Trophoblast cell (in vitro differentiated cells and primary cell): ENCODE data around the gene ATG16L1.

Source experiments
- DNase-seq, 2 donors: peaks; one replicate each; pipeline ENCODE4 v3.0.0-alpha.2; 2016
- H2AFZ ChIP-seq: 2 replicates; pipeline ENCODE4 v1.6.1; 2013; ENCODE audit warnings: low read length, moderate library complexity, mild to moderate bottlenecking; ENCODE audit not compliant: insufficient read depth, poor library complexity
- H2AK5ac ChIP-seq: 2 replicates; pipeline ENCODE4 v1.6.1; 2013; ENCODE audit warnings: mild to moderate bottlenecking, low read length
- H2BK120ac ChIP-seq: 2 replicates; pipeline ENCODE4 v1.6.1; 2013; ENCODE audit warnings: low read length, mild to moderate bottlenecking, moderate library complexity; ENCODE audit not compliant: insufficient read depth, poor library complexity
- H2BK12ac ChIP-seq: 2 replicates; pipeline ENCODE4 v1.6.1; 2013; ENCODE audit warnings: mild to moderate bottlenecking, low read length, moderate library complexity
- H2BK5ac ChIP-seq: 2 replicates; pipeline ENCODE4 v1.6.1; 2013; ENCODE audit warnings: low read length, low read depth, moderate library complexity, mild to moderate bottlenecking; ENCODE audit not compliant: poor library complexity
- H3K14ac ChIP-seq: 2 replicates; pipeline ENCODE4 v1.6.1; 2013; ENCODE audit warnings: mild to moderate bottlenecking, low read length
- H3K18ac ChIP-seq: 2 replicates; pipeline ENCODE4 v1.6.1; 2013; ENCODE audit warnings: mild to moderate bottlenecking, low read length
- H3K23ac ChIP-seq: 2 replicates; pipeline ENCODE4 v1.6.1; 2013; ENCODE audit warnings: low read length
- H3K27ac ChIP-seq: 2 replicates; pipeline ENCODE4 v1.5.1; 2013; ENCODE audit warnings: low read depth, mild to moderate bottlenecking, inconsistent platforms, low read length, moderate library complexity
- H3K27me3 ChIP-seq: 2 replicates; pipeline ENCODE4 v1.6.1; 2013; ENCODE audit warnings: inconsistent platforms, mild to moderate bottlenecking, low read length, moderate library complexity; ENCODE audit not compliant: insufficient read depth
- H3K36me3 ChIP-seq, 2 experiments: 1 replicate in 1 of 2; 2 replicates in 1 of 2; pipeline ENCODE4 v1.6.1; 2013; ENCODE audit warnings: low read length in 2 of 2, mild to moderate bottlenecking in 2 of 2, moderate library complexity in 1 of 2; ENCODE audit not compliant: insufficient read depth in 2 of 2, control insufficient read depth in 1 of 2
- H3K4ac ChIP-seq: 2 replicates; pipeline ENCODE4 v1.6.1; 2013; ENCODE audit warnings: low read depth, mild to moderate bottlenecking, low read length, moderate library complexity
- H3K4me1 ChIP-seq, 2 experiments: 1 replicate in 1 of 2; 2 replicates in 1 of 2; pipeline ENCODE4 v1.6.1; 2013; ENCODE audit warnings: low read length in 2 of 2, mild to moderate bottlenecking in 2 of 2, moderate library complexity in 1 of 2; ENCODE audit not compliant: insufficient read depth in 2 of 2, control insufficient read depth in 1 of 2
- H3K4me2 ChIP-seq: 2 replicates; pipeline ENCODE4 v1.6.1; 2013; ENCODE audit warnings: inconsistent platforms, mild to moderate bottlenecking, low read length, moderate library complexity
- H3K4me3 ChIP-seq: 2 replicates; pipeline ENCODE4 v1.5.1; 2013; ENCODE audit warnings: mild to moderate bottlenecking, low read depth, low read length, inconsistent platforms
- H3K79me1 ChIP-seq: one replicate; pipeline ENCODE4 v1.6.1; 2013; ENCODE audit warnings: low read length
- H3K79me2 ChIP-seq: 2 replicates; pipeline ENCODE4 v1.6.1; 2013; ENCODE audit warnings: low read length, mild to moderate bottlenecking; ENCODE audit not compliant: control insufficient read depth, insufficient read depth, poor library complexity
- H3K9ac ChIP-seq: 2 replicates; pipeline ENCODE4 v1.6.1; 2013; ENCODE audit warnings: mild to moderate bottlenecking, low read length
- H3K9me3 ChIP-seq: 2 replicates; pipeline ENCODE4 v1.6.1; 2013; ENCODE audit warnings: low read depth, mild to moderate bottlenecking, control low read depth, inconsistent platforms, low read length; ENCODE audit not compliant: insufficient read depth
- H4K12ac ChIP-seq: 2 replicates; pipeline ENCODE4 v1.6.1; 2013; ENCODE audit warnings: low read depth, mild to moderate bottlenecking, low read length, moderate library complexity
- H4K8ac ChIP-seq: 2 replicates; pipeline ENCODE4 v1.6.1; 2013; ENCODE audit warnings: low read depth, mild to moderate bottlenecking, low read length, moderate library complexity
- H4K91ac ChIP-seq: one replicate; pipeline ENCODE4 v1.6.1; 2013; ENCODE audit warnings: low read depth, mild to moderate bottlenecking, low read length, moderate library complexity
- WGBS: extraction: QIAGEN DNeasy Blood & Tissue Kit; methylation state at CpG from one replicate; pipeline ENCODE4 v1.1.7; 2013; ENCODE audit warnings: missing lambda C conversion rate; ENCODE audit not compliant: insufficient read length, insufficient coverage; ENCODE audit errors: extremely low coverage; 5-methylcytosine and 5-hydroxymethylcytosine counted together

Gene ATG16L1

DNA sequence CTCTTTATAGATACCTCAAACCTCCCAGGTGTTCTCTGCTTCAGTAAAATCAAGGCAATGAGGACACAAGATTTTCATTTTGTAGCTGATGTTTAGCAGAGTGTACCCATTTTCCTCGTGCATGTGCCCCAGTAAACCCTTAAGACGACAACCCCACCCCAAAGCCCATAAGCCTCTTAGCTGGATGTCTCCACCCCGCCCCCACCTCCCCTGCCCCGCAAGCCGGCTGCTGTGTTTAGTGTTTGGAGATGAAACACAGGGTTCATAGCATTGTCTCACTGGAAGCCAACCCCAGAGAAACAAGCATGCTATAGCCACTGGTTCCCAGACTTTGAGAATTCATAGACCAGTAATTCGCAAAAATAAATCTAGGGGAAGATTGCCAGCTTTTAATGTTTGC lies 50.3 kb downstream of the ATG16L1 start:
- no CpG with 5 or more reads among the region's 6 CpGs for WGBS

GRCh38 chr2:233303252-233303651 lies 51.8 kb downstream of the ATG16L1 start:
- Histone ChIP-seq H3K9me3 (no peaks in the 10 kb centered on the region), H3K79me1 (no peaks in the 10 kb centered on the region), H4K8ac (no peak overlapping the region), H3K23ac (no peak overlapping the region), H2AK5ac (no peak overlapping the region), H2BK5ac (no peak overlapping the region), H3K27me3 (no peaks in the 10 kb centered on the region), H3K36me3 (no peaks in the 10 kb centered on the region), H2BK120ac (no peak overlapping the region), H3K4me1 (no peaks in the 10 kb centered on the region), H3K18ac (no peak overlapping the region), H4K91ac (no peak overlapping the region), H3K9ac (no peak overlapping the region), H3K79me2 (no peaks in the 10 kb centered on the region), H3K27ac (no peak overlapping the region), H3K4me3 (no peak overlapping the region), H2BK12ac (no peak overlapping the region), H4K12ac (no peak overlapping the region), H3K4me2 (no peak overlapping the region), H2AFZ (no peak overlapping the region), H3K14ac (no peak overlapping the region), H3K4ac (no peak overlapping the region)
- no peak for DNase-seq
- no CpG with 5 or more reads among the region's 3 CpGs for WGBS

More for the DNA sequence above, 50.3 kb downstream of the ATG16L1 start:
- Histone ChIP-seq H3K4me2 (no peak overlapping the region), H4K91ac (no peak overlapping the region), H3K9me3 (no peaks in the 10 kb centered on the region), H2AK5ac (no peak overlapping the region), H3K18ac (no peak overlapping the region), H3K4me1 (peaks cover 0 to 3% of the 10 kb centered on the region in 2 experiments), H4K8ac (no peak overlapping the region), H3K79me1 (no peaks in the 10 kb centered on the region), H4K12ac (no peak overlapping the region), H3K14ac (no peak overlapping the region), H2BK120ac (no peak overlapping the region), H3K4me3 (no peak overlapping the region), H3K4ac (no peak overlapping the region), H3K9ac (no peak overlapping the region), H3K27ac (no peak overlapping the region), H3K79me2 (no peaks in the 10 kb centered on the region), H3K27me3 (no peaks in the 10 kb centered on the region), H2BK12ac (no peak overlapping the region), H3K36me3 (no peaks in the 10 kb centered on the region), H3K23ac (no peak overlapping the region), H2AFZ (no peak overlapping the region), H2BK5ac (no peak overlapping the region)
- no peak for DNase-seq

- Histone ChIP-seq H3K27ac (no peak within 1 kb of the TSS), H3K36me3 (no peaks in the 10 kb centered on the region), H3K14ac (no peak within 1 kb of the TSS), H4K12ac (no peak within 1 kb of the TSS), H2AFZ (no peak within 1 kb of the TSS), H2AK5ac (no peak within 1 kb of the TSS), H3K4me2 (no peak within 1 kb of the TSS), H4K91ac (no peak within 1 kb of the TSS), H3K18ac (no peak within 1 kb of the TSS), H4K8ac (no peak within 1 kb of the TSS), H2BK120ac (no peak within 1 kb of the TSS), H3K79me1 (no peaks in the 10 kb centered on the region), H3K79me2 (no peaks in the 10 kb centered on the region), H3K27me3 (no peaks in the 10 kb centered on the region), H3K4ac (no peak within 1 kb of the TSS), H3K9ac (no peak within 1 kb of the TSS), H3K4me3 (no peak within 1 kb of the TSS), H3K4me1 (no peaks in the 10 kb centered on the region), H2BK12ac (no peak within 1 kb of the TSS), H3K23ac (no peak within 1 kb of the TSS), H2BK5ac (no peak within 1 kb of the TSS), H3K9me3 (no peaks in the 10 kb centered on the region)
- no CpG with 5 or more reads among the region's 7 CpGs for WGBS
- DNase-seq, result no peak
These were observed 56.1 kb downstream of the ATG16L1 start, which contains the start of gene SAG for GRCh38 chr2:233307565-233307964. Gene SAG, plus strand, starts transcription at chr2:233307816. Its CDS starts 1,374 bp downstream, at chr2:233309190.

- Histone ChIP-seq H4K12ac (no peak overlapping the region), H4K8ac (no peak overlapping the region), H3K79me1 (no peaks in the 10 kb centered on the region), H3K4me1 (no peaks in the 10 kb centered on the region), H3K14ac (no peak overlapping the region), H3K4ac (no peak overlapping the region), H2BK12ac (no peak overlapping the region), H2AK5ac (no peak overlapping the region), H3K27me3 (no peaks in the 10 kb centered on the region), H3K9ac (no peak overlapping the region), H3K9me3 (no peaks in the 10 kb centered on the region), H2BK5ac (no peak overlapping the region), H3K23ac (no peak overlapping the region), H3K4me3 (no peak overlapping the region), H3K79me2 (no peaks in the 10 kb centered on the region), H3K27ac (no peak overlapping the region), H2AFZ (no peak overlapping the region), H4K91ac (no peak overlapping the region), H3K36me3 (no peaks in the 10 kb centered on the region), H2BK120ac (no peak overlapping the region), H3K4me2 (no peak overlapping the region), H3K18ac (no peak overlapping the region)
- no CpG with 5 or more reads among the region's 11 CpGs for WGBS
- no peak for DNase-seq
These were observed 59.9 kb downstream of the ATG16L1 start for GRCh38 chr2:233311241-233311926.
